DMS114 treated with DMSO at 0.1 percent for 48 hours (cell line): ENCODE results near the gene ZNF674.
"Not testable (repeated sequence)": the region's sequence is repeated elsewhere in the genome, so short reads cannot be mapped to it uniquely, and the experiment has no call there.

Source experiments
- DNase-seq: peaks from one replicate; lab custom pipeline; 2025; ENCODE audit not compliant: unreplicated experiment; lab: John Stamatoyannopoulos, UW

Gene ZNF674

GRCh38 chrX:46478634-46479033 is 66.6 kb downstream of the ZNF674 start:
- DNase-seq, result not testable (repeated sequence)

GRCh38 chrX:46477435-46477834 is 67.8 kb downstream of the ZNF674 start:
- no peak for DNase-seq

GRCh38 chrX:46465203-46465602 is 80.0 kb downstream of the ZNF674 start:
- no peak for DNase-seq

DNA sequence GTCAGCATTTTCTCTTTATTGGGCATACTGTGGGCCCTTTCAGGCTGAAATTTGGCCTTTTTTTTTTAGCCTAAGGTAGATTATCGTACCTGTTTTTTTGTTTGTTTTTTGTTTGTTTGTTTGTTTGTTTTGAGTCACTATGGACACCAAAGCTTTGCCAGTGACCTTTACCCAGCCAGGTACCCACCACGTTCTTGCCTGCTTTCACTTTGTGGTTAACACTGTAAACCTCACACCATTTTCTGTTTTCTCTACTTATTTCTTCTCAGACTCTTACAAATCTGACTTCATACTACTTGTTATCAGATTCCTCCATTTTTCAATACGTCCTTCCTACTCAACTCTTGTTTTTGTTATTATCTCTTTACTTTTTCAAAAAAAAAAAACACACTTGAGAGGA is 81.5 kb downstream of the ZNF674 start:
- no peak for DNase-seq

- DNase-seq, result no peak
Observed at GRCh38 chrX:46461660-46462191, 83.5 kb downstream of the ZNF674 start.

DNA sequence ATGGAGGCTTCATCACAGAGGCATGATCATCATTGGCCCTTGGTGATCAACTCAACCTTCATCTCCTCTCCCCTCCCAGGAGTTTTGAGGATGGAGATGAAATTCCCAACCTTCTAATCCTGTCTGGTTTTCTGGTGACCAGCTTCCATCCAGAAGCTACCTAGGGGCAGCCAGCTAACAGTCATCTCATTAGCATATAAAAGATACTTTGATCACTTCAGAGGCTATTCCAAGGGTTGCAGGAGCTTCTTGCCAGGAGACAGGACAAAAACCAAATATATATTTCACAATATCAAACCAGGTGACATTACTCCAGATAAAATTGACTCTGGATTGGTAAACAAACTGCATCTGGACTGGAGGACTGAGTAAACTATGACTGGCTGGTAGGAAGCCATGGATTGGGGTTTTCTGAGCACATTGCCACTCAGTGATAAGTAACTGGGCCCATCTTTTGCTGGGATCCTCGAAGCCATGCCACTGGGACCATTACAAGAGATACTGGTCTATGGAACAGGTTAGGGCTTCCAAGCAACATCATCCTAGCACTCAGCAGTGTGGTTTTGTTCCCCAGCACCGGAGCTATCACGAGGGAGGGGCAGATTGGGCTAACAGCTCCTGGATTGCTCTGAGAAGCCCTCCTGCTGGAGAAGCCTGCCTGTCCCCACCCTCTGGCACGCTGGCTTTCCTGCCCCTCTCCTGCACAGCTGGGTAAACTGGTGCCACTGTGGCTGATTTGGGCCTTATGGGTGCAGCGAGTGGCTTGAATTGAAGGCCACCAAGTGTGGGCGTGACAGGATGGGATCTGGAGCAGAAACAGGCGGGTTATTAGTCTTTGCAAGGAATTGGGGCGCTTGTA is 84.2 kb downstream of the ZNF674 start:
- not testable (repeated sequence) for DNase-seq

DNA sequence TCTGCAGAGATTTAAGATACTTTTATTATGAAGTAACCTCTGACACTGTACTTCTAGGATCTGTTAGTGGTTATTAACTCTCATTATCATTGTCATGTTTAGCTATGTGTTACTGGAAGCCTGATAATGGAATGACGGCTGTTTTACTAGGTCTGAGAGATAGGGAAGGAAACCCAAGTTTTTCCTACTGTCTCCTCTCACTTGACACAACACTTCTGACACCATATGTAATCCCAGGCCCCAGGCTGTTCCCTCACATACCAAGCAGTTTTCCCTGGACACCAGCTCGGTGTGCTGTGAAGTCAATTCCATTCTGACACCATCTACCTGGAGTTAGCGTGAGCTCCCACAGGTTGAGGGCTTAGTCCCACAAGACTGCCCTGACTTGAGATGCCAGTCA is 85.6 kb downstream of the ZNF674 start:
- no peak for DNase-seq

GRCh38 chrX:46456125-46456922 is 88.9 kb downstream of the ZNF674 start:
- DNase-seq, result no peak
